Fibroblast of pulmonary artery (primary cell): ENCODE measurements around the gene SH3GLB1.
"Not testable (repeated sequence)": the region's sequence is repeated elsewhere in the genome, so short reads cannot be mapped to it uniquely, and the experiment has no call there.

Source experiments
- DNase-seq: peaks from one replicate; pipeline ENCODE4 v3.0.0-alpha.2; 2010; ENCODE audit warnings: low read depth
- H3K4me3 ChIP-seq: replicated peaks from 2 replicates; pipeline ENCODE4 v1.5.1; 2011; ENCODE audit warnings: low read depth, mild to moderate bottlenecking, control low read depth, low read length, moderate library complexity
- CTCF ChIP-seq: IDR thresholded peaks from 2 replicates; pipeline ENCODE4 v1.5.1; 2011; ENCODE audit warnings: mild to moderate bottlenecking, control low read depth, low read length, inconsistent platforms; ENCODE audit errors: missing control alignments

The SH3GLB1 gene

GRCh38 chr1:86699186-86699585 is 5.2 kb upstream of the SH3GLB1 start:
- no peak for DNase-seq
- H3K4me3 ChIP-seq, result no peak overlapping the region
- TF ChIP-seq CTCF, result no peak

GRCh38 chr1:86701731-86702130 is 2.6 kb upstream of the SH3GLB1 start:
- TF ChIP-seq CTCF, result no peak
- no peak overlapping the region for H3K4me3 ChIP-seq
- peak; percentile 15 for DNase-seq

GRCh38 chr1:86702954-86703494 is 1.4 kb upstream of the SH3GLB1 start:
- not testable (repeated sequence) for H3K4me3 ChIP-seq, DNase-seq

- peak overlapping the region; percentile 87 for H3K4me3 ChIP-seq
- no peak for TF ChIP-seq CTCF
- DNase-seq, result no peak
These were observed 499 bp upstream of the SH3GLB1 start for GRCh38 chr1:86703696-86704457.

- TF ChIP-seq CTCF, result no peak
- peak; percentile 70 for DNase-seq
- peak overlapping the region; percentile 87 for H3K4me3 ChIP-seq
These were observed 742 bp downstream of the SH3GLB1 start for GRCh38 chr1:86704972-86705664.

GRCh38 chr1:86705665-86705985 is 1.2 kb downstream of the SH3GLB1 start:
- DNase-seq, result peak; percentile 29

More at GRCh38 chr1:86705665-86705985, 1.2 kb downstream of the SH3GLB1 start:
- TF ChIP-seq CTCF, result no peak
- peak overlapping the region; percentile 87 for H3K4me3 ChIP-seq
